ENCODE measurements around the gene MRTFA. TPM values are rescaled to one million over a fixed set of nuclear protein-coding genes. Genes with fewer than 3 reads are reported as not detected.
A peak's percentile ranks its signal among the peaks of the same experiment; 100 is the strongest.

Gene MRTFA
- total RNA-seq, 1 experiment from 2014 or later = 28.0 TPM

GRCh38 chr22:40648386-40648785 lies 11.9 kb upstream of the MRTFA start (continued):
- TF ChIP-seq ZBTB33 (IDR thresholded peaks at IDR 0.05; ENCODE audit: extremely low read depth, insufficient replicate concordance, low read length) = no peak
- no peak for TF ChIP-seq FOSL1 (IDR thresholded peaks at IDR 0.05; ENCODE audit: low read depth)
- no peak for TF ChIP-seq ATF3 (IDR thresholded peaks at IDR 0.05)
- no peak for TF ChIP-seq SRF (IDR thresholded peaks at IDR 0.05; ENCODE audit: low read depth)
- no peak for TF ChIP-seq SIN3A (IDR thresholded peaks at IDR 0.05; ENCODE audit: low read depth)
- no peak for TF ChIP-seq CEBPB (IDR thresholded peaks at IDR 0.05; ENCODE audit: low read depth)

GRCh38 chr22:40645579-40646197 lies 9.2 kb upstream of the MRTFA start:
- CTCF ChIA-PET = interaction anchor here (2.2 to 2.7 kb wide), 3 partner anchors 121 to 254 kb away, joined by 11 to 37 read pairs (median 20); no protein-coding TSS in a partner anchor
- ATAC-seq = no peak
- no peak overlapping the region for H3K9ac ChIP-seq (ENCODE audit: low read length)

More at GRCh38 chr22:40645579-40646197, 9.2 kb upstream of the MRTFA start:
- no peak for TF ChIP-seq POLR2AphosphoS5 (IDR thresholded peaks at IDR 0.05; ENCODE audit: low read depth, low read length)
- TF ChIP-seq ELF1 (IDR thresholded peaks at IDR 0.05; ENCODE audit: borderline replicate concordance, low read depth) = no peak
- no peak for TF ChIP-seq SRF (IDR thresholded peaks at IDR 0.05; ENCODE audit: low read depth)
- no peak for TF ChIP-seq SP1 (IDR thresholded peaks at IDR 0.05; ENCODE audit: low read depth)
- TF ChIP-seq SIN3A (IDR thresholded peaks at IDR 0.05; ENCODE audit: low read depth) = no peak
- no peaks in the 10 kb centered on the region for H3K36me3 ChIP-seq (ENCODE audit: control insufficient read depth in 1 of 2, insufficient read depth in 2 of 2, low read length in 2 of 2)
- H2AFZ ChIP-seq (ENCODE audit: low read depth, low read length, poor library complexity, severe bottlenecking) = peak overlapping the region; percentile 70
- intact Hi-C loops (cut with micrococcal nuclease) = loop anchor here (1.0 to 10.0 kb wide), 3 partner anchors 120 to 271 kb away; partner anchors contain the start of gene SGSM3
- H3K79me2 ChIP-seq (ENCODE audit: insufficient read depth, low read length) = no peaks in the 10 kb centered on the region
- ChIA-PET POLR2A (interaction anchor here (1.1 to 1.6 kb wide), 2 partner anchors 9 to 209 kb away, joined by 3 to 6 read pairs; partner anchors contain the start of gene MRTFA), RAD21 (ENCODE audit: low non-redundant PET in 1 of 2, low total read pairs in 2 of 2, uncharacterized antibody in 2 of 2, unreplicated experiment in 2 of 2) (interaction anchor here in 1 of 2 experiments (2.2 kb wide), 1 partner anchor 253 kb away, joined by 5 read pairs; no protein-coding TSS in a partner anchor)
- H3K27me3 ChIP-seq (ENCODE audit: insufficient read depth, low read length) = no peaks in the 10 kb centered on the region
- H3K4me2 ChIP-seq (ENCODE audit: low read length) = peak overlapping the region; percentile 72
- no peaks in the 10 kb centered on the region for H4K20me1 ChIP-seq (ENCODE audit: insufficient read depth)
- H3K9me3 ChIP-seq (ENCODE audit: control insufficient read depth in 1 of 2, insufficient read depth in 1 of 2, low read depth in 1 of 2, low read length in 2 of 2) = no peaks in the 10 kb centered on the region
- no peak for DNase-seq (ENCODE audit: low read depth, low spot score)
- BruUV-seq (replicated peaks) = no TSS peak
- H3K4me1 ChIP-seq (ENCODE audit: control insufficient read depth in 1 of 2, insufficient read depth in 2 of 2, low read length in 2 of 2) = peaks cover 8 to 23% of the 10 kb centered on the region in 2 experiments; a peak in 3 of 4 replicates
- no peak overlapping the region for H3K27ac ChIP-seq (ENCODE audit: low read depth, low read length)
- no peak overlapping the region; a peak in 1 of 4 replicates for H3K4me3 ChIP-seq (replicated peaks in 1 of 2; ENCODE audit: low read depth in 1 of 2, low read length in 2 of 2)
- no peaks in the 10 kb centered on the region for H3K9me2 ChIP-seq (ENCODE audit: insufficient read depth)
